Effector CD4-positive, alpha-beta T cell (primary cell): ENCODE results near the gene C16orf92. TPM values are rescaled to one million over a fixed set of nuclear protein-coding genes. Genes with fewer than 3 reads are reported as not detected.

Experiments used
- DNase-seq: peaks from one replicate; pipeline ENCODE4 v3.0.0-alpha.2; 2020
- total RNA-seq: gene quantifications from one replicate; lab custom pipeline; 2026; lab: John Stamatoyannopoulos, UW

C16orf92 gene
- not detected for total RNA-seq

- no peak for DNase-seq
Measured at GRCh38 chr16:30022887-30023286, at the start of gene C16orf92. Gene C16orf92, plus strand, starts transcription at chr16:30023198. Its CDS starts 143 bp downstream, at chr16:30023341.

- DNase-seq, result peak; percentile 87
Measured at GRCh38 chr16:29973384-29974246, 49.4 kb upstream of the C16orf92 start, which contains the start of gene TAOK2. Gene TAOK2, plus strand, starts transcription at chr16:29973868. Its CDS starts 3,905 bp downstream, at chr16:29977773.

GRCh38 chr16:29974291-29975133, 48.5 kb upstream of the C16orf92 start:
- DNase-seq, result no peak

GRCh38 chr16:29975134-29975538, 47.9 kb upstream of the C16orf92 start:
- DNase-seq, result no peak

GRCh38 chr16:29975811-29976511, 47.0 kb upstream of the C16orf92 start:
- DNase-seq, result no peak

- no peak for DNase-seq
Measured at GRCh38 chr16:29977063-29977825, 45.8 kb upstream of the C16orf92 start.

- no peak for DNase-seq
Measured at GRCh38 chr16:29978081-29978480, 44.9 kb upstream of the C16orf92 start.

- DNase-seq, result no peak
Measured at GRCh38 chr16:29978564-29979270, 44.3 kb upstream of the C16orf92 start.

- DNase-seq, result no peak
Measured at GRCh38 chr16:29982560-29983419, 40.2 kb upstream of the C16orf92 start.

GRCh38 chr16:29983420-29984136, 39.4 kb upstream of the C16orf92 start:
- DNase-seq, result no peak

GRCh38 chr16:29984137-29984763, 38.7 kb upstream of the C16orf92 start:
- no peak for DNase-seq

- no peak for DNase-seq
Measured at GRCh38 chr16:29984764-29985147, 38.2 kb upstream of the C16orf92 start.

GRCh38 chr16:29985271-29985811, 37.7 kb upstream of the C16orf92 start:
- no peak for DNase-seq

- no peak for DNase-seq
Measured at GRCh38 chr16:29986231-29986630, 36.8 kb upstream of the C16orf92 start.

GRCh38 chr16:29986931-29987330, 36.1 kb upstream of the C16orf92 start:
- no peak for DNase-seq

- DNase-seq, result no peak
Measured at GRCh38 chr16:29987371-29988085, 35.5 kb upstream of the C16orf92 start.

- no peak for DNase-seq
Measured at GRCh38 chr16:29988346-29989075, 34.5 kb upstream of the C16orf92 start.
